ENCODE measurements around the gene OR56A5. TPM values are rescaled to one million over a fixed set of nuclear protein-coding genes. Genes with fewer than 3 reads are reported as not detected.
"Not testable (repeated sequence)": the region's sequence is repeated elsewhere in the genome, so short reads cannot be mapped to it uniquely, and the experiment has no call there.

The OR56A5 gene
- total and polyA plus RNA-seq, 2 donors (not counting 1 experiment from before 2014, with no cell fraction given): not detected

- DNase-seq: no peak
- H3K27ac ChIP-seq (ENCODE audit: low read length in 2 of 2): no peak overlapping the region
- peaks cover 4% of the 10 kb centered on the region for H3K27me3 Mint-ChIP-seq
- H3K4me2 ChIP-seq (replicated peaks; ENCODE audit: low read depth, low read length, poor library complexity, severe bottlenecking): no peak overlapping the region
- H3K79me2 ChIP-seq (ENCODE audit: control insufficient read depth, insufficient read depth, low read length): no peaks in the 10 kb centered on the region
- H3K4me1 ChIP-seq (ENCODE audit: control insufficient read depth in 2 of 2, insufficient read depth in 2 of 2, low read length in 2 of 2): no peaks in the 10 kb centered on the region
- ATAC-seq (ENCODE audit: low read depth): no peak
- H3K4me3 Mint-ChIP-seq: no peak overlapping the region
- no peak overlapping the region for H3K4me3 ChIP-seq (ENCODE audit: control extremely low read depth in 1 of 5, extremely low read depth in 1 of 5, insufficient read depth in 1 of 5, low read depth in 2 of 5, low read length in 4 of 5)
- peaks cover 3 to 4% (median 4%) of the 10 kb centered on the region in 3 donors for H3K9me3 ChIP-seq (ENCODE audit: control extremely low read depth in 1 of 3, control insufficient read depth in 2 of 3, insufficient read depth in 1 of 3, low read length in 2 of 3)
- no peak overlapping the region for H3K27ac Mint-ChIP-seq
- no CpG with 5 or more reads among the region's 2 CpGs for WGBS (ENCODE audit: insufficient coverage)
- H3K9me3 Mint-ChIP-seq (ENCODE audit: insufficient read depth): peaks cover 11% of the 10 kb centered on the region
- no peaks in the 10 kb centered on the region for H4K20me1 ChIP-seq (ENCODE audit: control insufficient read depth, insufficient read depth, low read length, poor library complexity, severe bottlenecking)
- no peak overlapping the region for H2AFZ ChIP-seq (ENCODE audit: insufficient read depth, low read depth, low read length, poor library complexity, severe bottlenecking)
- POLR2A ChIA-PET: no interaction called here
- CTCF ChIA-PET: no interaction called here
- no peak overlapping the region for H3K9ac ChIP-seq (ENCODE audit: low read length)
- H3K36me3 ChIP-seq (replicated peaks in 1 of 2; ENCODE audit: control extremely low read depth in 1 of 2, control insufficient read depth in 1 of 2, extremely low read depth in 1 of 2, insufficient read depth in 2 of 2, low read length in 1 of 2): no peaks in the 10 kb centered on the region
- intact Hi-C loops (cut with micrococcal nuclease): no loop called here
- no peaks in the 10 kb centered on the region for H3K4me1 Mint-ChIP-seq
- no peak for TF ChIP-seq EZH2 (IDR thresholded peaks at IDR 0.05; ENCODE audit: borderline replicate concordance, insufficient read depth, low read depth, low read length, poor library complexity, severe bottlenecking)
- TF ChIP-seq, protein P1, sequence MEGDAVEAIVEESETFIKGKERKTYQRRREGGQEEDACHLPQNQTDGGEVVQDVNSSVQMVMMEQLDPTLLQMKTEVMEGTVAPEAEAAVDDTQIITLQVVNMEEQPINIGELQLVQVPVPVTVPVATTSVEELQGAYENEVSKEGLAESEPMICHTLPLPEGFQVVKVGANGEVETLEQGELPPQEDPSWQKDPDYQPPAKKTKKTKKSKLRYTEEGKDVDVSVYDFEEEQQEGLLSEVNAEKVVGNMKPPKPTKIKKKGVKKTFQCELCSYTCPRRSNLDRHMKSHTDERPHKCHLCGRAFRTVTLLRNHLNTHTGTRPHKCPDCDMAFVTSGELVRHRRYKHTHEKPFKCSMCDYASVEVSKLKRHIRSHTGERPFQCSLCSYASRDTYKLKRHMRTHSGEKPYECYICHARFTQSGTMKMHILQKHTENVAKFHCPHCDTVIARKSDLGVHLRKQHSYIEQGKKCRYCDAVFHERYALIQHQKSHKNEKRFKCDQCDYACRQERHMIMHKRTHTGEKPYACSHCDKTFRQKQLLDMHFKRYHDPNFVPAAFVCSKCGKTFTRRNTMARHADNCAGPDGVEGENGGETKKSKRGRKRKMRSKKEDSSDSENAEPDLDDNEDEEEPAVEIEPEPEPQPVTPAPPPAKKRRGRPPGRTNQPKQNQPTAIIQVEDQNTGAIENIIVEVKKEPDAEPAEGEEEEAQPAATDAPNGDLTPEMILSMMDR (IDR thresholded peaks at IDR 0.05): no peak
- H3K27me3 ChIP-seq (replicated peaks in 1 of 4; ENCODE audit: control extremely low read depth in 1 of 4, control insufficient read depth in 3 of 4, insufficient read depth in 4 of 4, low read length in 3 of 4): no peaks in the 10 kb centered on the region
These were observed 1.3 kb downstream of the OR56A5 start for GRCh38 chr11:5966958-5967357.

GRCh38 chr11:5960704-5961320 is 7.5 kb downstream of the OR56A5 start:
- H3K36me3 ChIP-seq (replicated peaks in 1 of 2; ENCODE audit: control extremely low read depth in 1 of 2, control insufficient read depth in 1 of 2, extremely low read depth in 1 of 2, insufficient read depth in 2 of 2, low read length in 1 of 2); POLR2A ChIA-PET; H3K4me1 Mint-ChIP-seq; H3K27me3 Mint-ChIP-seq; intact Hi-C loops (cut with micrococcal nuclease); H2AFZ ChIP-seq (ENCODE audit: insufficient read depth, low read depth, low read length, poor library complexity, severe bottlenecking); H3K9ac ChIP-seq (ENCODE audit: low read length); H3K4me2 ChIP-seq (replicated peaks; ENCODE audit: low read depth, low read length, poor library complexity, severe bottlenecking); ATAC-seq (ENCODE audit: low read depth); H3K4me1 ChIP-seq (ENCODE audit: control insufficient read depth in 2 of 2, insufficient read depth in 2 of 2, low read length in 2 of 2); H3K27ac Mint-ChIP-seq; H4K20me1 ChIP-seq (ENCODE audit: control insufficient read depth, insufficient read depth, low read length, poor library complexity, severe bottlenecking); H3K4me3 Mint-ChIP-seq; CTCF ChIA-PET; H3K79me2 ChIP-seq (ENCODE audit: control insufficient read depth, insufficient read depth, low read length); H3K27me3 ChIP-seq (replicated peaks in 1 of 4; ENCODE audit: control extremely low read depth in 1 of 4, control insufficient read depth in 3 of 4, insufficient read depth in 4 of 4, low read length in 3 of 4); DNase-seq; H3K27ac ChIP-seq (ENCODE audit: low read length in 2 of 2); H3K4me3 ChIP-seq (ENCODE audit: control extremely low read depth in 1 of 5, extremely low read depth in 1 of 5, insufficient read depth in 1 of 5, low read depth in 2 of 5, low read length in 4 of 5): not testable (repeated sequence)
- H3K9me3 ChIP-seq (ENCODE audit: control extremely low read depth in 1 of 3, control insufficient read depth in 2 of 3, insufficient read depth in 1 of 3, low read length in 2 of 3): peaks cover 3 to 16% (median 5%) of the 10 kb centered on the region in 3 donors
- 98% methylated on average over 32 of the region's 40 CpGs for WGBS (ENCODE audit: insufficient coverage)
- peaks cover 13% of the 10 kb centered on the region for H3K9me3 Mint-ChIP-seq (ENCODE audit: insufficient read depth)

All from B cell (primary cell).